ENCODE data around the gene ADAMTS12.
"Not testable (repeated sequence)": the region's sequence is repeated elsewhere in the genome, so short reads cannot be mapped to it uniquely, and the experiment has no call there.

Gene ADAMTS12

DNA sequence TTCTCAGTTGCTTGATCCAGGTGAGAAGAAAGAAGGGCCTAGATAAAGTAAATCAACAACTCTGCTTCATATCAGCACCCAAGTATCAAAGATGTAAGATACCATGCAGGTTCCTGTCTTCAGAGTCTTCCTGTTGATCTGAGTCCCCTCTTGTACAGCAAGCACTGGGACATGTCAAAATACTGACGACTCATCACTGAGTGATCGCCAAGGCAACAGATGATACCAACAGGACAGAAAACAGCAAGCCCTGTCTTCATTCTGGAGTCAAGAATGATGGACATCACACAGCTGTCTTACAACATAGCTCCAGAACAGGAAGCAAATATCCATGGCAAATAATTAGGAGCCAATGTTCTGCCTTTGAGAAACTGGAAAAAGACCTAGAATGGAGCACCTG, 367.3 kb downstream of the ADAMTS12 start:
- no peak for DNase-seq (ENCODE audit: low spot score)

DNA sequence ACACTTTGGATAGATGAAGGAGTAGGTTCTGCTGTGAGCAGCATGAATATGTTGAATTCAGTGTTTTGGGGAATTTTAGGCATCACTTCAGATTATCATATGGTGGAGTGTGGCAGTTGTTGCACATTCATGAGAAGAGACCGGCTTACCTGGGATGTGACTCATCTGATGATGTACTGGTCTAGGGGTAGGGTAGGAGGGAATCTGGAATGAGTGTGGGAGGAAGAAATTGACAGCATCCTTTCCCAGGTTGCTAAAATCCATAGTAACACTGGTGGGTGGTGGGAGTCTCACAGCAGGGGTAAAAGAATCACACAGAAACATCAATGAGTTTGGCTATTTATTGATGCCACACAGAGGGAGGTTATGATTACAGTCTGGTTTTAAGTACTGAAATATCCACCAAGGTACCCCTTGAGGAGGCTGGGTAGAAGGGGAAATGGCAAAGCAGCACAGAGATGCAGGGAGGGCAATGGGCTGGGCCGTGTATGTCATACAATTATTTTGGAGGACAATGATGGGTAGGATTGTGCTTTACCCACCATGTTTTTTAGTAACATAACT, 368.5 kb downstream of the ADAMTS12 start:
- no peak for DNase-seq (ENCODE audit: low spot score)

DNA sequence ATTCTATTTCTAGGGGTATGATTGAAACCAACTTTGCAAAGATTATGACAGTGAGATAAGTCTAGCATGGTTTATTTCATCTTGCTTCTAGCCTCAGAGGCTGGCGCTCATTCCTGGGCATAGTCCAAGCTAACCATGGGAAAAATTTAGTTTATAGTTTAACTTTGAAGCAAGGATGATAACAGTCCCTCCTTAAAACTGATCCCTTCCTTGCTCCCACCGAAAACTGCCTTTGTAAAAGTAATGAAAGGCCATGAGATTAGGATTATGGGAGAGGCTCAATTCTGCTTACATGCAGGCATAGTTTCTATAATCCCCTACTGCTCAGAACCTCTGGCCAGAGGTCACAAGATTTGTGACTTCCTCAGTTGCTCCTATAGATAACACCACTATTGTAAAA, 375.4 kb downstream of the ADAMTS12 start:
- DNase-seq (ENCODE audit: low spot score), result no peak

DNA sequence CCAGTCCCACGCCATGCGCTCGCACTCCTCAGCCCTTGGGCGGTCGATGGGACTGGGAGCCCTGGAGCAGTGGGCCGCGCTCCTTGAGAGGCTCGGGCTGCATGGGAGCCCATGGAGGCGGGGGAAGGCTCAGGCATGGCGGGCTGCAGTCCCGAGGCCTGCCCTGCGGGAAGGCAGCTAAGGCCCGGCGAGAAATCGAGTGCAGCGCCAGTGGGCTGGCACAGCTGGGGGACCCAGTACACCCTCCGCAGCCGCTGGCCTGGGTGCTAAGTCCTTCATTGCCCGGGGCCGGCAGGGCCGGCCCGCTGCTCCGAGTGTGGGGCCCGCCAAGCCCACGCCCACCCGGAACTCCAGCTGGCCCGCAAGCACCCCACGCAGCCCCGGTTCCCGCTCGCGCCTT, 376.4 kb downstream of the ADAMTS12 start:
- not testable (repeated sequence) for DNase-seq (ENCODE audit: low spot score)

DNA sequence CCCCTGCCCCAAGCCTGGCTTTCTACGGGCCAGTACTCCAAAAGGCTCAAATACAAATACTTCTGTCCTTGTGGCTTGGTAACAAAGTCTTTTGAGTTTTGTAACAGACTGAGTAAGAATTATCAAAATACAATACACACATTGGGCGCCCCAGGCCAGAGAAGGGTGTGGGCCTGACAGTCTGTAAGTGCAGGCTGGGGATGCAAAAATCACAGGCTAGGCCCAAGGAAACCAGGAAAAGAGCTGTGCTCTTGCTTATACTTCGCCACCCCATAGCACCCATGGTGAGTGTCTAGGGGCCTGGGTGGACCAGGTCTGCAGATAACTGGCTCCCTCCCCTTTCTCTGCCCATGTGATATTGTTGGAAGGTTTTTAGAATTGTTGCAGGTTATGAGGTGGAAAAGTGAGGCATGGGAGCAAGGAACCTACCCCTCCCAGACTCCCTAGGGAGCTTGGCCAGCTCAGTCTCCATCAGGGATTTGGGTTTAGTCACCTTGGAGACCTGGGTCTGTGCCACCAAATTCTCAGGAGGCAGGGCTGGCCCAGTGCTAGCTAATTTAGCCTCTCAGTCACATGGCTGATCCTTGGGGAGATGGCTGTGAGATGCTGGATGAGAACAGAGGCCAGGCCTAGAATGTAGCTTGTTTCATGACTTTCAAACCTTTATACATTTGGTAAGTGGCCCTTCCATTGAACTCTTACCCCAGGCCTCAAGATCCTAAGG, 378.2 kb downstream of the ADAMTS12 start:
- no peak for DNase-seq (ENCODE audit: low spot score)

DNA sequence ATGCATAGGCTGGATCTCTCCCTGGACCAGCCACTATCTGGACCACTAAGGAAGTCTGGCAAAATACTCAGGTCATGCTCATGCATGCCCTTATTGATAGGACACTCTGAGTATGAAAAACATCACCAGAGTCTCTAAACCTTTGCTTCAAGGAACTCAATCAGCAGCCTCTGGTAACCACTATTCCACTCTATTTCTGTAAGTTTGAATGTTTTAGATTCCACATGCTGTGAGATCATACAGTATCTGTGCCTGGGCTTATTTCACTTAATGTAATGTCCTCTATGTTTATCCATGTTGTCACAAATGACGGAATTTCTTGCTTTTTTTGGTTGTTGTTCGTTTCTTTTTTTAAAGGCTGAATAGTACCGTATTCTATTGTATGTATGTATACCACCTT, 382.8 kb downstream of the ADAMTS12 start:
- no peak for DNase-seq (ENCODE audit: low spot score)

DNA sequence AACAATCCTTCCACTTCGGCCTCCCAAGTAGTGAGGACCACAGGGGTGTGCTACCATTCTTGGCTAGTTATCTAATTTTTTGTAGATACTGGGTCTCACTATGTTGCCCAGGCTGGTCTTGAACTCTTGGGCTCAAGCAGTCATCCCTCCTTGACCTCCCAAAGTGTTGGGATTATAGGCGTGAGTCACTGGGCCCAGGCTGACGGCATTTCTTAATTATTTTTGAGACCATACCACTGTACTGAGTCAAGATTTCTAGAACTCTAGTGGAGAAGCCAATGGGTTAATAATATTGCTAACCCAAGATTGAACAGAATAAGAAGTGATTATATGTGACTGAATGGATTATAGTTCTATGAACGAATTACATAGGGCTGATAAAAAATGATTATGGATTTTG, 384.4 kb downstream of the ADAMTS12 start:
- no peak for DNase-seq (ENCODE audit: low spot score)

DNA sequence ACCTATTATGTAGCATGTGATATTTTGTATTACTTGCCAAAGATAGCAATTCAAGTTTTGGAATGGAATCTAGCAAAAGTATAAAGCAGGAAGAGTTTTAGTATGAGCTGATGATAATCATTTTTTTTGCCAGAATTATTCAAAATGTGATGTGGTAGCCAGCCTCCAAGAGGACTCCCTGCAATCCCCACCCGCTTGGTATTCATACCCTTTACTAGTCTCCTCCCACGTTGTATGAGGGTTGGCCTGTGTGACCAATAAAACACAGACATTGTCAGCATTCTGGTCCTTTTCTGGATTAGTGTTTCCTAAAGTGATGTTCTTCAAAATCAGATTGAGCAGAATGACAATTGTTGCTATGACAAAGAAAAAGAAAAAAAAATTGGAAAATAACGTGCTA, 387.2 kb downstream of the ADAMTS12 start:
- DNase-seq (ENCODE audit: low spot score), result no peak

DNA sequence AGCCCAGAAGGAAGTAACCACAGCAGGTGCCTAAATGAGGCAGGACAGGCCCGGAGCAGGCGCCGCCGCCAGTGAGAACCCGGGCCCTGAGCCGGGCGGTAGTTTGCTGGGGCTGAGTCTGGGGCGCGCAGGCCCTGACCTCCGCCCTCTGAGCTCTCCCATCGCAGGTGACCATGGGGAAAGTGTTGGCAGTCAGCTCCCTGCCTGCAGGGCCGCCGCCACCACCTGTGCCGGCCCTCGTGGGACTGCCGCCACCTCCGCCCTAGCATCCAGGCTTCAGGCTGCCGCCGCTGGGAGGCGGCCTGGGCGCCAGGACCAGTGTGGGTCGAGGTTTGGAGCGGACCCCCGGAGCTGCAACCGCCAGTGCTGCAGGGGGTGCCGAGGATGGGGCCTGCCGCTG, 389.9 kb downstream of the ADAMTS12 start:
- no peak for DNase-seq (ENCODE audit: low spot score)

DNA sequence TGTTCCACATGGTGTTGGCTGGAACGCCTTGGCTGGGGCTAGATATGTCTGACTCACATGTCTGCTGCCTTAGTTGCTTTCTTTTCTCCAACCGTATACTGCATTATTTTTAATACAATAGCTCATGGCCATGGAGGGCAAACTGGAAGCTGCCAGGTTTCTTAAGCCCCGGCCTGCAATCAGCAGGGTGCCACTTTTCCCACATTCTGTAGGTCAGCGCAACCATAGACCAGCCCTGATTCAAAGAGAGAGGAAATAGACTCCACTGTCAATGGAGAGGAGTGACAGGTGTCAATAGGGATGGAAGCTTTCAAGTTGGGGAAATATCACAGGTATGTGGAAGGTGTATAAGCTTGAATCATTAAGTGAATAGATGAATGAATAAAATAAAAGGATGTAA, 390.5 kb downstream of the ADAMTS12 start:
- DNase-seq (ENCODE audit: low spot score), result no peak

DNA sequence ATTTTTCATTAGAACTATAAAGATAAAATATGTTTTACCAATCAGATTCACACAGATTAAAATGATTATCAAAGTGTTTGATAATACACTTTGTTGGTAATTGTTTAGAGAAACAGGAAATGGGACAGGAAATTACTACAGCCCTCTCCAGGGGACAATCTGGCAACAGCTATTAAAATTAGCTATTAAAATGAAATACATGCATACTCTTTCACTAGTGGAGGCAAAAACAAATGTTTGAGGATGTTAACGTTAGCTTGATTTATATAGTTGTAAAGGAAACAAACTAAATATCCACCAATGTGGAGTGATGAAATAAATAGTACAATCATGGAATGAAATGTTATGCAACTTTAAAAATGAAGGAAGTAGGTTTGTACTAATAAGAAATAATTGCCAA, 397.3 kb downstream of the ADAMTS12 start:
- peak; percentile 19 for DNase-seq (ENCODE audit: low spot score)

DNA sequence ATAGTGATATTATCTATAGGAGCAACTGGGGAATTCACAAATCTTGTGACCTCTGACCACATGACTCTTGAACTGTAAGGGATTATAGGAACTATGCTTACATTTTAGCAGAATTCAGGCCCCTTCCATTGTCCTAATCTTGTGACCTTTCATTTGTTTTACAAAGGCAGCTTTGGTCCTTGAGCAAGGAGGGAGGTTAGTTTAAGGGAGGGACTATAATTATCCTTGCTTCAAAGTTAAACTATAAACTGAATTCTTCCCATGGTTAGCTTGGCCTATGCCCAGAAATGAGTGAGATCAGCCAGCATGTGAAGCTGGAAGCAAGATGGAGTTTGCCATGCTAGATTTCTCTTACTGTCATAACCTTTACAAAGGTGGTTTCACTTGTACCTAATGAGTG, 399.8 kb downstream of the ADAMTS12 start:
- DNase-seq (ENCODE audit: low spot score), result no peak

DNA sequence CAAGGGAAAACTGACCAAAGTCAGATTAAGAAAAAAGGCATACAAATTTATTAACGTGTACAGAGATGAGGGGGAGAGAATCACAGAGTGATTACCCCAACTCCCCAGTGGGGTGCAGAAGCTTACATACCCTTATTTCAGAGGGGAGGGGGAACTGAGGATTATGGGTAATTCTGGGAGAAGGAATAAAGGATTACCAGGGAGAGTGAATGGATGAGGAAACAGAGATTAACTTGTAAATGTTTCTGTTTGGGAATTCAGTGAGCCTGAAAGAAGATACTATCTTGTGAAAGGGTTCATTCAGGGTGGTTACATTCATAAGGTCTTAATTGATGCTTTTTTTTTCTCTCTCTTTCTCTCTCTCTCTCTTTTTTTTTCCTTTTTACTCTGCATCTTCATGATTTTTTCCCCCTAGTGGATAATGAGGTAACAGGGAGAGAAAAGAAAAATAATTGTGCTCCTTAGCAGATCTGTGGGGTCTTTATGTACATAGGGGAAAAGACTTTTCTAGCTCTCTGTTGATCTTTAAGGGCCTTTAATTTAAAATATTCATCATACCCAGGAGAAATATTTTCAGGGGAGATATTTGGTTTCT, 401.6 kb downstream of the ADAMTS12 start:
- DNase-seq (ENCODE audit: low spot score), result no peak

DNA sequence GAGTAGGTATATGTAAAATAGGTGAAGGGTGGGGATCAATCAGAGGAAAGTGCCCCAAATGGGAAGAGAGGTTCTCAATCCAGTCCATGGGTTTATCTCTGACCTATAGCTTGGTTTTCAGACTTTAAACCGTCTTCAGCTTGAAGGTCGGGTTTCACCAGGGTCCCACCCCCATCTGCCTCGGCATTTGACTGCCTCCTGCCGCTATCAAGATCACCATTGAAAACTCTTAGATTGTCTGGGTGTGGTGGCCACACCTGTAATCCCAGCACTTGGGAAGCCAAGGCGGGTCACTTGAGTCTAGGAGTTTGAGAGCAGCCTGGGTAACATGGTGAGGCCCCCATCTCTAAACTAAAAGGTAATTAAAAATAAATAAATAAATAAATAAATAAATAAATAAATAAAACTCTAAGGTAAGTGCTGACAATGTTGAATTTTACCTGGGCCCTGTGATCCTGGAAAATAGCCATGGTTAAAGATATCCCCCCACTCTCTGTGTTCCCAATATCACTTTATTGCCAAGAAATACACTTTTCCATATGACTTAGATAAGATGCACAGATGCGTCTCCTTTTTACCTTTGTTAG, 402.2 kb downstream of the ADAMTS12 start:
- no peak for DNase-seq (ENCODE audit: low spot score)

DNA sequence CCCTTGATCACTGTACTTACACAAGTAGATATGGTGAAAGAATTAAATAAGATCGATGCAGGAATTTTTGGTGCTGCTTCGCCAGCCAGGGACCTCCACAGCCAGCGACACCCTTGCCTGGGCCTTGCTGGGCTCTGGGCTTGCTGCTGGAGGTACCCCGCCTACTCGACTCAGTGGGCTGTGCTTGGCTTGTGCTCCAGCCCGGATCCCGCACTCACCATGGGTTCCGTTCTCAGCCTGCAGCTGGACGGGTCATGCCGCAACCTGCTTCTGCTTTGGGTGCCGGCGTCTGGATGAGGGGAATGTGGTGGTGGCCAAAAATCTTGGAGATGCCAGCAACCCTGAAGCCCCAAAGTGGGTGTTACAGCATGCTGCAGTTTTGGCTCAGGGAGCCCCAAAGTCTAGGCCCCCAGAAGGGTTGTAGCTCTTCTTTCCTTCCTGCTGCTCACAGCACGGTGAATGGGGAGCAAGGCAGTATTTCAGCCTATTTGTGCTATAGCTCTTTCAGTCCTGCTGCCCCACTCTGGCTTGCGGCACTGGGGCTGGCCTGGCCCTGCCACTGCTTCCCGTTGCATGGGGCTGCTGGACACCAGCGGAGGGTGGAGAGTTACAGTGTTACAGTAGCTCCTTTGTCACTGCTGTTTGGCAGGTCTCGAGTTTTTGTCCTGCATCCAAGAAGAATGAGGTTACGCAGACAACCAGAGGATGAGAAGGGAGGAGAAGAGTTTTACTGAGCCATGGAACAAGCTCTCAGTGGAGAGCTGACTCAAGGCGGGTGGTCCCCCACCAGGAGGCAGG, 403.0 kb downstream of the ADAMTS12 start:
- DNase-seq (ENCODE audit: low spot score), result no peak

DNA sequence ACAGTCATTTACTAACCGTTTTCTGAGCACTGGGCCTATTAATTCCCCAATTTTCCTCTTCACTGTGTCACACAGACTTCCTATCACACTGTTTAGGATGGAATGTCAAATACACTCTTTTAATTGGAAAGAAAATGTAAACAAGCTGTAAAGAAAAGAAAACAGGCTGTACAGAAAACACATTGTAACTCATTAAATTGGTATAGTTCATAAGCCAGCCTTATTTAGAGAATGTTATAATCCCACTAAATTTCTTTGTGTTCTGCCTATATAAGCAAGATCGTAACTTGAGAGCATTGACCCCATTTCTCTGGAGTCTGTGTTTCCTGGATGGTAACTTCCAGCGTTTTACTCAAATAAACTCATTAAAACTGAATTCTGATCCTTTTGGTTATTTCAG, 404.6 kb downstream of the ADAMTS12 start:
- no peak for DNase-seq (ENCODE audit: low spot score)

DNA sequence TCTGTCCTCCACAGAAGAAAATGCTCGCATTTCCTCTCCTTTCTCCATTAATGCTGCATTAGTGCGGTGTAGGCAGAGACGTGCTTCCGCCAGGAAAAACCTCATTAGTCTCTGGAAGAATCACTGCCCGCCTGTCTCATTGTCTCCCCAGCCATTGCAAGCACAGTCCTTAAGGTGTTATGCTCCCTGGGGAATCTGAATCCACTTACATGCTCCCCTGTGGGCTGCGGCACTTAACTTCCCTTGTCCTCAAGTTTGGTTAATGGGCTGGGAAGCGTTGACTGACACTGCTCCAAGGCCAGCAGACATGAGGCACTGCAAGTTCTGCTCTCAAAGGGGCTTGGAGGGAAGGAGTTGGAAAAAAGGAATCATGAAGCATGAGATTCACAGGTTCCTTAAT, 409.5 kb downstream of the ADAMTS12 start:
- DNase-seq (ENCODE audit: low spot score), result no peak

DNA sequence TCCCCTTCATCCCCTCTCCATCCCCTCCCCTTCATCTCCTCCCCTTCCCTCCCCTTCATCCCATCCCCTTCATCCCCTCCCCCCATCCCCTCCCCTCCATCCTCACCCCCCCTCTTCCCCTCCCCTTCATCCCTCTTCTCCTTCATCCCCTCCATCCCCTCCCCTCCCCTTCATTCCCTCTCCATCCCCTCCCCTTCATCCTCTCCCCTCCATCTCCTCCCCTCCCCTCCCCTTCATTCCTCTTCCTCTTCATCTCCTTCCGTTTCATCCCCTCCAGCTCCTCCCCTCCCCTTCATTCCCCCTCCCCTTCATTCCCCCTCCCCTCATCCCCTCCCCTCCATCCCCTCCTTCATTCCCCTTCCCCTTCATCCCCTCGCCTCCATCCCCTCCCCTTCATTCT, 410.9 kb downstream of the ADAMTS12 start:
- DNase-seq (ENCODE audit: low spot score), result no peak

DNA sequence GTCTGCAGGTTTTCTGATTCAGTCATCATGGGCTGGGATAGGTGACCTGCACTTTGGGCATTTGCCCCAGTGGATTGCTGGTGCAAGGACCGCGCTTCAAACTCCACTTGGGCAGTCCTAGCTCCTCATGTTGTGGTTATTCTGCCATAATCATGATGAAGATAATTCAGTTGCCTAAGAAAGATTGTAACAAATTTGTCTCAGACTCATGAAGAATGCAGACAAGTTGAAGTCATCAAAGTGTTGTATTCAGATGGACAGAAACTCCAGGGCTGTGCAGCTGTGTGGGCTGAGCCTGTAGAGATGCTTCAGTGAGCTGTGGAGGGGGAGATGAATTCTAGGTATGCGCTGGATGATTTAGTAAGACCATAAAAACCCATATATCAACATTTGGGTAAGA, 412.5 kb downstream of the ADAMTS12 start:
- DNase-seq (ENCODE audit: low spot score), result no peak

DNA sequence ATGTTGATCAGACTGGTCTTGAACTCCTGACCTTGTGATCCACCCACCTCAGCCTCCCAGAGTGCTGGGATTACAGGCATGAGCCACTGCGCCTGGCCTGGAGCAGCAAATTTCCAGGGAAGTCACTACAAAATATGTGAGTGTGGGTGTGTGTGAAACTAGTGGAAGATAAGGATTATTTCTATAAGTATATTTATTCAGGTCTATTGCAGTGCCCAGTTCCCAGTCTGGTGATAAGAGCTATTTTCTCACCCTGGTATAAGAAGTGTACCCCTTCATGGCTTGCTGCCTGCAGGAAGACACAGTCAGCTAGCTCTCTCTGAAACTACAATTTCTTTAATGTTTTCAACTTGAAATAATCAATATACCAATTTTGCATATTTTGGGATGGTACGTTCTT, 414.0 kb downstream of the ADAMTS12 start:
- no peak for DNase-seq (ENCODE audit: low spot score)

DNA sequence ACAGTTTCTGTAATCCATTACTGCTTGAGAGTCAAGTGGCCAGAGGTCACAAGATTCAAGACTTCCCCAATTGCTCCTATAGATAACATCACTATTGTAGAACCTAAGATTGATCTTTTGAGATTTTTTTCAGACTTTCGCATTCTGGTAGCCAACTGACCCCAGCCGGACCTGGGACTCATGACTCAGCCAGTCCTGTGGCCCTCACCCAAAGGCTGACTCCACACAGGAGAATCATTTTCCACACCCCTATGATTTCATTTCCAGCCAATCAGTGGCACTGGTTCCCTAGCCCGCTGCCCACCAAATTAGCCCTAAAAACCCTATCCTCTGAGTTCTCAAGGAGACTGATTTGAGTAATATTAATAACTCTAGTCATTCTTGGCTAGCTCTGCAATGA, 414.8 kb downstream of the ADAMTS12 start:
- DNase-seq (ENCODE audit: low spot score), result no peak

DNA sequence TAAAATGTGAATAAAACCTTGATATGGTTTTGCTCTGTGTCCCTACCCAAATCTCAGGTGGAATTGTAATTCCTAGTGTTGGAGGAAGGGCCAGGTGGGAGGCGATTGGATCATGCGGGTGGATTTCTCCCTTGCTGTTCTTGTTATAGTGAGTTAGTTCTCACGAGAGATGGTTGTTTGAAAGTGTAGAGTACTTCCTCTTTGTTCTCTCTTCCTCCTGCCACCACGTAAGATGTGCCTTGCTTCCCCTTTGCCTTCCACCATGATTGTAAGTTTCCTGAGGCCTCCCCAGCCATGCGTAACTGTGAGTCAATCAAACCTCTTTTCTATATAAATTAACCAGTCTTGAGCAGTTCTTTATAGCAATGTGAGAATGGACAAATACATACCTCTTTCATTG, 416.1 kb downstream of the ADAMTS12 start:
- DNase-seq (ENCODE audit: low spot score), result no peak
